Muscle layer of colon (tissue), 2 donors: Measurements from ENCODE around the gene CDK5R2.
"Not testable (repeated sequence)": the region's sequence is repeated elsewhere in the genome, so short reads cannot be mapped to it uniquely, and the experiment has no call there.

ENCODE experiments used
- H3K27ac ChIP-seq: one replicate; pipeline ENCODE4 v1.7.0; 2013; ENCODE audit warnings: low read depth, mild to moderate bottlenecking, low read length, moderate library complexity
- H3K27me3 ChIP-seq, 2 donors: one replicate each; pipeline ENCODE4 v1.7.0; 2013; ENCODE audit warnings: low read length in 2 of 2, mild to moderate bottlenecking in 2 of 2; ENCODE audit not compliant: insufficient read depth in 2 of 2, control insufficient read depth in 1 of 2
- H3K36me3 ChIP-seq: one replicate; pipeline ENCODE4 v1.7.0; 2013; ENCODE audit warnings: mild to moderate bottlenecking, low read length; ENCODE audit not compliant: insufficient read depth
- H3K4me1 ChIP-seq: one replicate; pipeline ENCODE4 v1.7.0; 2013; ENCODE audit warnings: mild to moderate bottlenecking, low read length; ENCODE audit not compliant: insufficient read depth
- H3K4me3 ChIP-seq, 2 donors: one replicate each; pipeline ENCODE4 v1.7.0; 2013; ENCODE audit warnings: low read length in 2 of 2, low read depth in 1 of 2, mild to moderate bottlenecking in 1 of 2, moderate library complexity in 1 of 2
- H3K9ac ChIP-seq: one replicate; pipeline ENCODE4 v1.7.0; 2013; ENCODE audit warnings: low read length
- H3K9me3 ChIP-seq: one replicate; pipeline ENCODE4 v1.7.0; 2013; ENCODE audit warnings: mild to moderate bottlenecking, low read length
- donor health status: abdominal sarcoma.
- donor health status: Adenocarcinoma of cecum.

CDK5R2 gene

DNA sequence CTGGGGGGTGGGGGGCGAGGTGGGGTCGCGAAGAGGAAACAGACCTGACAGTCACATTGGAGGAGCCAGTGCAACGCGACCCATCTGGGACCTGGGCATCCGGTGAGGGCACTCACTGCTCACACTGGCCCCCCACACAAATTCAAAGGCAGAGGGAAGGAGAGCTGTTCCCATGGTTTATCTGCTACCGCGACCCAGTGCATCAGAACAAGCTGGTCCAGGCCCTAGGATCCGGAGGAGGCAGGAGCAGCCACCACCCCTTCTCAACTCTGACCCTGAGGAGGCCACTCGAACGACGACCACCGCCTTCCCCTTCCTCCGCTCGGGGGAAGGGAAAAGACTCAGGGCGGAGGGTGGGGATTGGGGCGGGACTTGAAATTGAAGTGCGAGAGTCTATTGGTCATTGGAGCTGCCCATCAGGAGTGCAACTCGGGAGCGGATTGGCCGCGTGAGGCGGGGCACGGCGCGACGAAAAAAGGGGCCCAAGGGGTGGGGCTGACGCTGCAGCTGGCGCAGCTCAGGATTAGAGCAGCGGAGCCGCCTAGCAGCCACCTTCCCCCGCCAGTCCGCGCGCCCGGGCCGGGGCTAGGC, at the start of gene CDK5R2:
Gene CDK5R2 (plus strand): TSS at position 526 of the 591 bp plus-strand sequence. CDS start 155 bp downstream, outside the sequence.
- H3K27ac ChIP-seq = no peak within 1 kb of the TSS
- H3K4me3 ChIP-seq = no peak within 1 kb of the TSS
- no peak within 1 kb of the TSS for H3K9ac ChIP-seq
- no peaks in the 10 kb centered on the region for H3K36me3 ChIP-seq
- no peaks in the 10 kb centered on the region for H3K4me1 ChIP-seq
- H3K9me3 ChIP-seq = no peaks in the 10 kb centered on the region
- H3K27me3 ChIP-seq = peaks cover 41 to 65% of the 10 kb centered on the region in 2 donors

DNA sequence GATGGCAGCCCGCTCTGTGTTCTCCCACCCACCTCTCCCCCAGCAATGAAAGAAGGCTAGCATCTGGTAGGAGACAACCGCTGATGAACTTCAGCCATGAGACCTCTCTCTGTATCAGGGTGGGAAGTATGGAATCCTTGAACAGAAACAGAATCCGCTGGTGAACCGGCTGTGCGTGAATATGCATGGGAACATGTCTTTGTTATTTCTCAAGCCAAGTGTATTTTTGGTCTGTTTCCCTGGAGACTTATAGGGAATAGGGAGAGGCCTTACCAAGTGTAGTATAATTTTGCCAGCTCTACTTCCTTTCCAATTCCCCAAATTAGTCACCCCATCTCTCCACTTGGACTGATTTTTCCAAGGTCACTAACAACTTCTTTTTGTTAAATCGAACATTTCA, 48.7 kb upstream of the CDK5R2 start:
- H3K4me3 ChIP-seq = no peak overlapping the region
- H3K27me3 ChIP-seq = no peaks in the 10 kb centered on the region
- no peaks in the 10 kb centered on the region for H3K36me3 ChIP-seq
- peaks cover 3% of the 10 kb centered on the region for H3K4me1 ChIP-seq
- H3K9me3 ChIP-seq = no peaks in the 10 kb centered on the region
- H3K27ac ChIP-seq = no peak overlapping the region
- no peak overlapping the region for H3K9ac ChIP-seq

DNA sequence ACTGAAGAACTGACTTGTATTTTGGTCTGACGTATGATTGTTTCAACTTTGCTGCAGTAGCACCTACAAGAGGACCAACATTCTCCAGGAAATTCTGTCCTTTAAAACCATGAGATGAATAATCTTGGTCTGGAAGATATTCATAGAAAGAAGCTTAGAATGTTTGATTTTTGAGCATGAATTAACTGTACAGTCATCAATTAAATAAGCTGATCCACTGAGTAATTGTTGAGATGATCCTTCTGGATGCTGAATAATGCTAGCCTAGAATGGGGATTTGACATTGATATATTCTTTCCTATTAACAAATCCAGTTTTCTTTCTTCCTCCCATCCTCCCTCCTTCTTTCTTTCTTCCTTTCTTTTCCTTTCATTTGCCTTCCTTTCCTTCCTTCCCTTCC, 39.0 kb upstream of the CDK5R2 start:
- H3K9me3 ChIP-seq = no peaks in the 10 kb centered on the region
- H3K4me3 ChIP-seq = no peak overlapping the region
- H3K27me3 ChIP-seq = peaks cover 0 to 4% of the 10 kb centered on the region in 2 donors
- no peaks in the 10 kb centered on the region for H3K4me1 ChIP-seq
- no peaks in the 10 kb centered on the region for H3K36me3 ChIP-seq
- no peak overlapping the region for H3K27ac ChIP-seq
- H3K9ac ChIP-seq = no peak overlapping the region

DNA sequence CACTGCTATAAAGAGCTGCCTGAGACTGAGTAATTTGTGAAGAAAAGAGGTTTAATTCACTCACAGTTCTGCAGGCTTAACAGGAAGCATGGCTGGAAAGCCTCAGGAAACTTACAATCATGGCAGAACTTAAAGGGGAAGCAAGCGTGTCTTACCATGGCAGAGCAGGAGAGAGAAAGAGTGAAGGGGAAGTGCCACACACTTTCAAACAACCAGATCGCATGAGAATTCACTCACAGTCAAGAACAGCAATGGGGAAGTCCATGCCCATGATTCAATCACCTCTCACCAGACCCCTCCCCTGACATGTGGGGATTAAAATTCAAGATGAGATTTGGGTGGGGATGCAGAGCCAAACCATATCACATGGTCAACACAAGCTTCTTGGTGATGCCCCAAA, 34.7 kb upstream of the CDK5R2 start:
- Histone ChIP-seq H3K27ac (no peak overlapping the region), H3K4me1 (no peaks in the 10 kb centered on the region), H3K36me3 (no peaks in the 10 kb centered on the region), H3K9me3 (no peaks in the 10 kb centered on the region), H3K9ac (no peak overlapping the region), H3K4me3 (no peak overlapping the region), H3K27me3 (peaks cover 0 to 4% of the 10 kb centered on the region in 2 donors)

DNA sequence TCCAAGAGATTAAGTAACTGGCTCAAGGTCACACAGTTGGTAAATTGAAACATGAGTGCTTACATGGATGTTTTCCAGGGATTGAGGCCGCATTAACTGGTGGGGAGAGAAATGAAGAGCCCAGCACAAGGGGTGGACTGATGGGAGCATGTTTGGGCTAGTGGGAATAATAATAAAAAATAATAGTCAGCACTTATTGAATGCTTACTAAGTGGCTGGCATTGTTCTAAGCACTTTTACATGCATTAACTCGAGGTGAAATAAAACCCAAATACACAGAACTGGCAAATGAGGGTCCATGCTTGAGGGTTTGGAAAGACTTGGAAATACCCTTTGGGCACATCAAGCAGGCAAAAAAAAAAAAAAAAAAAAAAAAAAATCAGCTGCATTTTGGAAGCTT, 34.0 kb upstream of the CDK5R2 start:
- H3K4me1 ChIP-seq = no peaks in the 10 kb centered on the region
- H3K36me3 ChIP-seq = no peaks in the 10 kb centered on the region
- no peak overlapping the region for H3K9ac ChIP-seq
- no peaks in the 10 kb centered on the region for H3K9me3 ChIP-seq
- no peak overlapping the region for H3K4me3 ChIP-seq
- no peak overlapping the region for H3K27ac ChIP-seq
- peaks cover 0 to 4% of the 10 kb centered on the region in 2 donors for H3K27me3 ChIP-seq

DNA sequence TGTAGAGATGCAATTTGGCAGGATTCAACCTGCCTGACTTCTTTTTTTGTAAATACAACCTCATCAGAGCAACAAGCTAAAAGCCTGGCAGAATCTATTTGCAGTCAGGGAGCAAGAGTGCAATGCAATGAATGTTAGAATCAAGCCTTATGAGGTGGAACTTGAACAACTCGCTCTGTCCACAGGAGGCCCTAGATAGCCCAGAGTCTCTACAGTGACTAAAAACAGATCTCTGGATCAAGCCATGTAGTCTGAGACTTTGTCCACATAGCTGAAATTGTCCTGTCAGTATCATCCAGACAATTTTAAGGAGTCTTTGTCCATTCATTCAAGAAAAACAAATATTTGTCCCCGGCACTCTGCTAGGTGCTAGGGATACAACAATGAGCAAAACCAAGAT, 32.0 kb upstream of the CDK5R2 start:
- Histone ChIP-seq H3K9ac (no peak overlapping the region), H3K9me3 (no peaks in the 10 kb centered on the region), H3K27me3 (peaks cover 0 to 4% of the 10 kb centered on the region in 2 donors), H3K4me1 (no peaks in the 10 kb centered on the region), H3K4me3 (no peak overlapping the region), H3K27ac (no peak overlapping the region), H3K36me3 (no peaks in the 10 kb centered on the region)

DNA sequence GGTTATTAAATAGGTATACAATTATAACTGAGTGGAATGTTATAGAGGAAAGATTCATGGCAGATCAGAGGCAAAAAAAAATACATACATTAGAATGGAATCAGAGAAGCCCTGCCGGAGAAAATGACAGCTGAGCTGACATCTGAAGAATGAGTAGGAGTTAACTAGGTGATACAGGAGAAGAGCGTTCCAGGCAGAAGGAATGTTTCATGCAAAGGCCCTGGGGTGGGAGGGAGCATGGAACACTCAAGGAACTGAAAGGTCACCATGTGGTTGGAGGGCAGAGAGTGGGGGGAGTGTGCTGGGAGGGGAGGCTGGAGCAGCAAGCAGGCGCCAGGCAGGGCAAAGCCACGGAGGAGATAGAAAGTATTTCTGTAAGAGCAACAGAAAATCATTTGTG, 31.6 kb upstream of the CDK5R2 start:
- Histone ChIP-seq H3K27me3 (peaks cover 0 to 4% of the 10 kb centered on the region in 2 donors), H3K27ac (no peak overlapping the region), H3K4me1 (no peaks in the 10 kb centered on the region), H3K9ac (no peak overlapping the region), H3K4me3 (no peak overlapping the region), H3K36me3 (no peaks in the 10 kb centered on the region), H3K9me3 (no peaks in the 10 kb centered on the region)

DNA sequence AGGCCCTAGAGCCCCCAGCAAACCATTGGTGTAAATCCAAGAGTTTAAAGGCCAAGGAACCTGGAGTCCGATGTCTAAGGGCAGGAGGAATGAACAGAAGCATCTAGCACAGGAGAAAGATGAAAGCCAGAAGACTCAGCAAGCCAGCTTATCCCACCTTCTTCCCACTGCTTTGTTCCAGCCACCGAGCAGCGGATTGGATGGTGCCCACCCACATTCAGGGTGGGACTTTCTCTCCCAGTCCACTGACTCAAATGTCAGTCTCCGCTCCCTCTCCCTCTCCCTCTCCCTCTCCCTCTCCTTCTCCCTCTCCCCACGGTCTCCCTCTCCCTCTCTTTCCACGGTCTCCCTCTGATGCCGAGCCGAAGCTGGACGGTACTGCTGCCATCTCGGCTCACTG, 29.0 kb upstream of the CDK5R2 start:
- H3K4me1 ChIP-seq, H3K27me3 ChIP-seq, H3K9me3 ChIP-seq, H3K9ac ChIP-seq, H3K36me3 ChIP-seq, H3K4me3 ChIP-seq, H3K27ac ChIP-seq: not testable (repeated sequence)

DNA sequence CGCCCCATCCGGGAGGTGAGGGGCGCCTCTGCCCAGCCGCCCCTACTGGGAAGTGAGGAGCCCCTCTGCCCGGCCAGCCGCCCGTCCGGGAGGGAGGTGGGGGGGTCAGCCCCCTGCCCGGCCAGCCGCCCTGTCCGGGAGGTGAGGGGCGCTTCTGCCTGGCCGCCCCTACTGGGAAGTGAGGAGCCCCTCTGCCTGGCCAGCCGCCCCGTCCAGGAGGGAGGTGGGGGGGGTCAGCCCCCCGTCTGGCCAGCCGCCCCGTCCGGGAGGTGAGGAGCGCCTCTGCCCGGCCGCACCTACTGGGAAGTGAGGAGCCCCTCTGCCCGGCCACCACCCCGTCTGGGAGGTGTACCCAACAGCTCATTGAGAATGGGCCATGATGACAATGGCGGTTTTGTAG, 27.7 kb upstream of the CDK5R2 start:
- H3K4me1 ChIP-seq, H3K36me3 ChIP-seq, H3K27ac ChIP-seq, H3K9ac ChIP-seq, H3K27me3 ChIP-seq, H3K4me3 ChIP-seq, H3K9me3 ChIP-seq: not testable (repeated sequence)

DNA sequence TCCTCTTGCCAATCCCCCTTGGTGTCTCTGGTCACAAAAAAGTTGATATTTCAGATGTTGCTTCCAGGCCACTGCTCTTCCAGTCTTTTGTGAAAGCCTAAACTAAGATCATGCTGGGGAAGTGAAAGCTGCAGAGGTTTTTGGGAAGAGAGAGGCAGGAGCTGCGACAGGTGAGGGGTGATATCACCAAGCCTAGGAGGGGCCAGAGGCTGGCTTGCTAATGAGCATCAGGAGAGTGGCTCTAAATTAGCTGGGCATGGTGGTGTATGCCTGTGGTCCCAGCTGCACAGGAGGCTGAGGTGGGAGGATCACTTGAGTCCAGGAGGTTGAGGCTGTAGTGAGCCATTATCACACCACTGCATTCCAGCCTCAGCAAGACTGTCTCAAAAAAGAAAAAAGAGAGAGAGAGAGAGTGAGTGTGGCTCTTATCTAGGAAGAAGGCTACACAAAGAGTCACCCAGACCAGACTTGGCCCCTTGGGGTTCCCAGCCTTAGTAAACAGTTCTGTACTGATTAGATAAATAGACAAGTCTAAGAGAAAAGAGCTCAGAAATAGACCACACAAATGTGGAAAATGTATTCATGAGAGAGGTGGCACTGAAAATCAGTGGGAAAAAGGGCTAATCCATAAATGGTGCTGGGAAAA, 14.6 kb upstream of the CDK5R2 start:
- Histone ChIP-seq H3K4me3 (no peak overlapping the region), H3K27me3 (peaks cover 0 to 7% of the 10 kb centered on the region in 2 donors), H3K9ac (no peak overlapping the region), H3K36me3 (no peaks in the 10 kb centered on the region), H3K27ac (no peak overlapping the region), H3K4me1 (no peaks in the 10 kb centered on the region), H3K9me3 (no peaks in the 10 kb centered on the region)

DNA sequence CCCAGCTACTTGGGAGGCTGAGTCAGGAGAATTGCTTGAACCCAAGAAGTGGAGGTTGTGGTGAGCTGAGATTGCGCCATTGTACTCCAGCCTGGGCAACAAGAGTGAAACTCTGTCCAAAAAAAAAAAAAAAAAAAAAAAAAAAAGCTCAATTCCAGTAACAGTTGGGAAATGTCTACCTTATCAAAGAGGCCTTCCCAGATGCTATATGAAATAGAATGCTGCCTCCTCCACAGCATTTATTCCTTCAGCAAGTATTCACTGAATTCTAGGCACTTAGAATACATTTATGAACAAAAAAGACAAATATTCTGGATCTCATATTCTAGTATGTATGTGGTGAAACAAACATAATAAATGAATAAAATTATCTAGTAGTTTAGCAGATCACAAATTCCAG, 12.8 kb upstream of the CDK5R2 start:
- Histone ChIP-seq H3K27me3 (peaks cover 0 to 7% of the 10 kb centered on the region in 2 donors), H3K4me3 (no peak overlapping the region), H3K9ac (no peak overlapping the region), H3K27ac (no peak overlapping the region), H3K9me3 (no peaks in the 10 kb centered on the region), H3K36me3 (no peaks in the 10 kb centered on the region), H3K4me1 (no peaks in the 10 kb centered on the region)

DNA sequence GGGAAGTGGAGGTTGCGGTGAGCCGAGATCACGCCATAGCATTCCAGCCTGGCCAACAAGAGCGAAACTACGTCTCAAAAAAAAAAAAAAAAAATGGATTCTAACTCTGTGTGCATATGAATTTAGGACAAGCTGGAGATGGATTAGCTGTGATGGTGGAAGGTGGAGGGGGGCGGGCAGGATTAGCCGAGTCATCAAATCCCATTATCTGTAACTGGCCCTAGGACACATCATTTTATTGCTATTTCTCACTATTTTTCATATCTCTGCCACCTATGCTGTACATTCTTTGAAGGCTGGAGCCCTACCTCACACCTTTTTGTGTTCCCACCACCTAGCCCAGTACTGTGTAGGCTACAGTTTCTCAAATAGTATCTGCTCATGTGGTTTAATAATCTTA, 7.3 kb upstream of the CDK5R2 start:
- peaks cover 0 to 3% of the 10 kb centered on the region in 2 donors for H3K27me3 ChIP-seq
- no peaks in the 10 kb centered on the region for H3K9me3 ChIP-seq
- no peak overlapping the region for H3K4me3 ChIP-seq
- no peak overlapping the region for H3K9ac ChIP-seq
- H3K36me3 ChIP-seq = no peaks in the 10 kb centered on the region
- H3K4me1 ChIP-seq = no peaks in the 10 kb centered on the region
- H3K27ac ChIP-seq = no peak overlapping the region
